ENCODE measurements around the gene PDP2. TPM values are rescaled to one million over a fixed set of nuclear protein-coding genes. Genes with fewer than 3 reads are reported as not detected.

Gene PDP2
- total RNA-seq, 1 donor from 2014 or later: 2.4 TPM

- TF ChIP-seq, protein P1, sequence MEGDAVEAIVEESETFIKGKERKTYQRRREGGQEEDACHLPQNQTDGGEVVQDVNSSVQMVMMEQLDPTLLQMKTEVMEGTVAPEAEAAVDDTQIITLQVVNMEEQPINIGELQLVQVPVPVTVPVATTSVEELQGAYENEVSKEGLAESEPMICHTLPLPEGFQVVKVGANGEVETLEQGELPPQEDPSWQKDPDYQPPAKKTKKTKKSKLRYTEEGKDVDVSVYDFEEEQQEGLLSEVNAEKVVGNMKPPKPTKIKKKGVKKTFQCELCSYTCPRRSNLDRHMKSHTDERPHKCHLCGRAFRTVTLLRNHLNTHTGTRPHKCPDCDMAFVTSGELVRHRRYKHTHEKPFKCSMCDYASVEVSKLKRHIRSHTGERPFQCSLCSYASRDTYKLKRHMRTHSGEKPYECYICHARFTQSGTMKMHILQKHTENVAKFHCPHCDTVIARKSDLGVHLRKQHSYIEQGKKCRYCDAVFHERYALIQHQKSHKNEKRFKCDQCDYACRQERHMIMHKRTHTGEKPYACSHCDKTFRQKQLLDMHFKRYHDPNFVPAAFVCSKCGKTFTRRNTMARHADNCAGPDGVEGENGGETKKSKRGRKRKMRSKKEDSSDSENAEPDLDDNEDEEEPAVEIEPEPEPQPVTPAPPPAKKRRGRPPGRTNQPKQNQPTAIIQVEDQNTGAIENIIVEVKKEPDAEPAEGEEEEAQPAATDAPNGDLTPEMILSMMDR (conservative IDR thresholded peaks at IDR 0.05; ENCODE audit: low read depth, low read length): no peak
Measured at GRCh38 chr16:66901626-66902025, 21.3 kb downstream of the PDP2 start.

GRCh38 chr16:66902648-66903543 lies 22.6 kb downstream of the PDP2 start:
- DNase-seq (ENCODE audit: low read depth): no peak
- TF ChIP-seq, protein P1 (conservative IDR thresholded peaks at IDR 0.05; ENCODE audit: low read depth, low read length): no peak
- no peak overlapping the region for H3K4me3 ChIP-seq (ENCODE audit: low read depth, low read length)

More at GRCh38 chr16:66901626-66902025, 21.3 kb downstream of the PDP2 start:
- H3K4me3 ChIP-seq (ENCODE audit: low read depth, low read length): no peak overlapping the region
- no peak for DNase-seq (ENCODE audit: low read depth)

DNA sequence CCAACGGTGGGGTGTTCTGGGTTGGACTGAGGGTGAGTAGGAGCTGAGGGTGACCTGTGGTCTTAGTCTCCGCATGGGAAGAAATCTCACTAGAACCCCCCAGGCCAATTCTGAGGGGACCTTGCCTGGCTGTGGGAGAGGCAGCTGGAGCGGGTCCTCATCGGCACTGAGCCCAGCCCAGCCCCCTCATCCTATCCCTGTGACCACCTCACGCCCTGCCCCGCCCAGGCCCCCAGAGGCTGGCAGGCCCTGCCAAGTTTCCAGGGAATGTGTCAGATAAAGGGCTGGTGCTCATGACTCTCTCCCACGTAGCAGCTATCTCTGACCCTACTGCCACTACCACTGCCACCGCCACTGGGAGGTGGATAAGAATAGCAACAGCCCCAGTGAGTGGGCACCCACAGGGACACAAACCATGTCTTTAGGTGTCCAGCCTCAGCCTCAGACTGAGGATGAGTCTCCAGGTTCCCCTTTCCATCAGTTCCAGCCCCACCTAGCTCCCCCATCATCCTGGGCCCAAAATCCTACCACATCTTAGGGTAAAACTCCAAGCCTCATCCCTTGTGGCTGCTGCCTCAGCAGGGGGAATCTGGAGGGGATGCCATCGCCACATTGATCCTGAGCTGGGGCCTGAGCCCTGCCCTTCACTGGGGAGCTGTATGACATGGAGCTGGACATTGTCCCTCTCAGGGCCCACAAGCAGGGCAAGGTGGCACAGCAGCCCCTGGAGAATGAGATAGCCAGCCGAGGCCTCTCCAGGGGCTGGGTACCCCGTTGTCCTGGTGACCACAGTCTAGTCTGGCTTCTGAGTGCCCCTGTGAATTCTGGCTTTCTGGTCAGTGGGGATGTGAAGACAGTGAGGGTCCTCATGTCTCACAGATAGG lies 23.5 kb downstream of the PDP2 start:
- TF ChIP-seq, protein P1 (conservative IDR thresholded peaks at IDR 0.05; ENCODE audit: low read depth, low read length): no peak
- no peak overlapping the region for H3K4me3 ChIP-seq (ENCODE audit: low read depth, low read length)
- DNase-seq (ENCODE audit: low read depth): no peak

- no peak for DNase-seq (ENCODE audit: low read depth)
Measured at GRCh38 chr16:66904428-66904845, 24.1 kb downstream of the PDP2 start.

DNA sequence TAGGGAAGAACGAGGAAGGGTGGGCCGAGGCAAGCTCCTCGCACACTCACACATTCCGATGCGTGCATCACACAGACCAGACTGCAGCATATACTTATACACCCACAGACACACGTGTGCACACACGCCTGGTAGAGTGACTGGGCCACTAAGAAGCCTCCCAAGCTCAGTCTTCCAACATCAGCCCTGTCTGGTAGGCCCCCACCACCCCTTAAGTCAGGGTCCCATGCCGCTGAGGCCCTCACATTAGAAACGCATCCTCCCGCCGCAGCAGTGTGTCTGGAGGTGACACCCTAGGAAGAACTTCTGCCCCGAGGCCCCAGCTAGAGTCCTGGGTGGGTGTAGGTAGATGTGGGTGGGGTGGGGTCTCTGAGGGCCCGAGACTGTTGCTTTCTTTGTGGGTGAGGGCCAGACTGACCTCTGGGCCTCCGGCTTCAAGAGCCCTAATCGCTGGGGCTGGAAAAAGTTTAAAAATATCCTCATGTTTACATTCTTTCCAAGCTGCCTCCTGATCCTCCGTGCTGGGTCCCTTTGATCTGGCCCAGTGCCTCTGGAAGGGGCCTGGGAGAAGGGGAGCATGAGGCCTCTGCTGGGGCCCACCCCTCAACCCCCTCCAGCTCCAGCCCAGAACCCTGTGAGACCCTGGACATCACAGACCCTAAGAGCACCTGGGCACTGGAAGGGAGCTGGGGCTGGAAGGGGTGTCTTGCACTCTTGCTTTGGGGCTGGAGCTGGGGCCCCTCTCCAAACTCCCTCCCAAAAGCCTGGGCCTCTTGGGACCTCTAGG lies 24.7 kb downstream of the PDP2 start:
- TF ChIP-seq, protein P1 (conservative IDR thresholded peaks at IDR 0.05; ENCODE audit: low read depth, low read length): no peak
- DNase-seq (ENCODE audit: low read depth): no peak
- no peak overlapping the region for H3K4me3 ChIP-seq (ENCODE audit: low read depth, low read length)

More at GRCh38 chr16:66904428-66904845, 24.1 kb downstream of the PDP2 start:
- TF ChIP-seq, protein P1 (conservative IDR thresholded peaks at IDR 0.05; ENCODE audit: low read depth, low read length): no peak
- no peak overlapping the region for H3K4me3 ChIP-seq (ENCODE audit: low read depth, low read length)
